HepG2 (cell line): ENCODE measurements around the gene SERINC5. TPM values are rescaled to one million over a fixed set of nuclear protein-coding genes. Genes with fewer than 3 reads are reported as not detected.

ENCODE experiments used
- ATAC-seq: fragments of 200-7000 bp; cut with Tn5 transposase; 3 replicates; pipeline ENCODE4 v1.9.1; 2020; ENCODE audit warnings: mild to moderate bottlenecking, moderate library complexity
- BruUV-seq: library from RNA; stranded (reverse); fragments of 400-500 nt; replicated peaks from 2 replicates; lab custom pipeline; 2021; lab: Mats Ljungman, UMichigan
- CTCF ChIA-PET: fragments of 300-600 bp; formaldehyde crosslinking; extraction: SDS; loops from one replicate; lab custom pipeline; 2021; ENCODE audit warnings: low total read pairs, inconsistent platforms, low intra/inter-chr PET ratio; lab: Yijun Ruan, JAX
- POLR2A ChIA-PET: fragments of 350-600 bp; sonication (Branson Sonifier 250); formaldehyde crosslinking; loops from one replicate; lab custom pipeline; 2020; ENCODE audit warnings: antibody characterized with exemption, inconsistent platforms; lab: Yijun Ruan, JAX
- DNase-seq: peaks from one replicate; pipeline ENCODE4 v3.0.0-alpha.2; 2015; ENCODE audit warnings: low spot score
- FAIRE-seq: peaks from 3 replicates; lab custom pipeline; 2011; peaks lifted over from hg19 to GRCh38; lab: Jason Lieb, UNC
- H2AFZ ChIP-seq: one replicate; pipeline ENCODE4 v1.6.1; 2011; ENCODE audit warnings: low read length, inconsistent platforms
- H3K27ac ChIP-seq: fragments of 300-600 bp; 3 replicates; pipeline ENCODE4 v1.8.0; 2011; ENCODE audit warnings: mixed run types, mild to moderate bottlenecking, mixed read lengths, low read length, inconsistent platforms; ENCODE audit not compliant: insufficient read depth; ENCODE audit errors: extremely low read length
- H3K27me3 ChIP-seq, 2 experiments: fragments of 200-600 bp in 1 of 2; 2 replicates in 1 of 2; 3 replicates in 1 of 2; pipeline versions ENCODE4 v1.6.0 to v1.8.0; 2011; ENCODE audit warnings: low read length in 2 of 2, mild to moderate bottlenecking in 2 of 2, moderate library complexity in 2 of 2, inconsistent platforms in 1 of 2; ENCODE audit not compliant: insufficient read depth in 2 of 2, control insufficient read depth in 1 of 2
- H3K36me3 ChIP-seq, 2 experiments: fragments of 200-600 bp in 1 of 2; replicated peaks in 1 of 2; 2 replicates in 1 of 2; 3 replicates in 1 of 2; pipeline versions ENCODE4 v1.5.1 to v1.8.0; 2011; ENCODE audit warnings: low read length in 2 of 2, inconsistent platforms in 1 of 2; ENCODE audit not compliant: insufficient read depth in 2 of 2, control insufficient read depth in 1 of 2
- H3K4me1 ChIP-seq: 2 replicates; pipeline ENCODE4 v1.5.1; 2012; ENCODE audit warnings: low read length, inconsistent platforms; ENCODE audit not compliant: insufficient read depth
- H3K4me2 ChIP-seq: 2 replicates; pipeline ENCODE4 v1.6.0; 2011; ENCODE audit warnings: low read depth, low read length, inconsistent platforms
- H3K4me3 ChIP-seq, 3 experiments: fragments of 200-600 bp in 1 of 3; sonication (generic), shearing (Covaris generic) in 1 of 3; replicated peaks in 1 of 3; 2 replicates each; pipeline ENCODE4 v1.5.1; 2011 to 2016; ENCODE audit warnings: low read length in 3 of 3, inconsistent platforms in 2 of 3, low read depth in 2 of 3, mild to moderate bottlenecking in 2 of 3, control low read depth in 1 of 3, mixed read lengths in 1 of 3; ENCODE audit not compliant: insufficient read depth in 1 of 3
- H3K79me2 ChIP-seq: one replicate; pipeline ENCODE4 v1.6.1; 2011; ENCODE audit warnings: low read length, inconsistent platforms; ENCODE audit not compliant: insufficient read depth
- H3K9ac ChIP-seq: 2 replicates; pipeline ENCODE4 v1.6.0; 2011; ENCODE audit warnings: mild to moderate bottlenecking, low read depth, low read length, inconsistent platforms; ENCODE audit not compliant: insufficient read depth
- H3K9me3 ChIP-seq: 2 replicates; pipeline ENCODE4 v1.5.1; 2012; ENCODE audit warnings: mild to moderate bottlenecking, low read length
- H4K20me1 ChIP-seq: 2 replicates; pipeline ENCODE4 v1.6.0; 2011; ENCODE audit warnings: inconsistent platforms, mild to moderate bottlenecking, low read length, moderate library complexity; ENCODE audit not compliant: insufficient read depth
- KDM1A ChIP-seq: IDR thresholded peaks from 2 replicates; pipeline ENCODE4 v1.6.1; 2016; ENCODE audit warnings: missing compliant biosample characterization
- NFKB2 ChIP-seq: sonication (generic); formaldehyde crosslinking; IDR thresholded peaks from 2 replicates; pipeline ENCODE4 v1.4.0; 2020; ENCODE audit warnings: missing genetic modification reagents, borderline replicate concordance
- TBX3 ChIP-seq: fragments of 450-650 bp; IDR thresholded peaks from 2 replicates; pipeline ENCODE4 v1.6.1; 2017; ENCODE audit warnings: antibody characterized with exemption, mild to moderate bottlenecking, inconsistent platforms, borderline replicate concordance
- U2AF1 ChIP-seq: fragments of 200-400 bp; formaldehyde crosslinking; optimal IDR thresholded peaks from 2 replicates; pipeline ENCODE3; 2017; ENCODE audit warnings: mild to moderate bottlenecking, low read depth, low read length
- ZFP36L2 ChIP-seq: sonication (generic); formaldehyde crosslinking; IDR thresholded peaks from 2 replicates; pipeline ENCODE4 v1.4.0; 2020; ENCODE audit warnings: missing genetic modification reagents
- ZNF251 ChIP-seq: sonication (generic); formaldehyde crosslinking; IDR thresholded peaks from 2 replicates; pipeline ENCODE4 v1.9.0; 2021; ENCODE audit warnings: mild to moderate bottlenecking, missing genetic modification reagents
- ZNF674 ChIP-seq: sonication (generic); formaldehyde crosslinking; IDR thresholded peaks from 2 replicates; pipeline ENCODE4 v1.5.0; 2020; ENCODE audit warnings: low read depth, mild to moderate bottlenecking, missing genetic modification reagents
- ZSCAN31 ChIP-seq: sonication (generic); formaldehyde crosslinking; IDR thresholded peaks from 2 replicates; pipeline ENCODE4 v1.5.0; 2020; ENCODE audit warnings: low read depth, mild to moderate bottlenecking, missing genetic modification reagents
- WGBS: methylation state at CpG from one replicate; pipeline ENCODE4 v1.1.6; 2017; ENCODE audit warnings: low lambda C conversion rate; 5-methylcytosine and 5-hydroxymethylcytosine counted together
- in situ Hi-C: cut with HindIII; loops from 2 replicates; pipeline ENCODE4 v1.10.0; 2017; ENCODE audit warnings: low pct_unique_long_range_greater_than_20kb; ENCODE audit not compliant: extremely low pct_ligation_motif_present
- intact Hi-C: fragments of 100-400 bp; cut with micrococcal nuclease; formaldehyde crosslinking; loops from one replicate; pipeline ENCODE4 v1.10.0; 2022; ENCODE audit not compliant: unreplicated experiment
- polyA plus RNA-seq, 8 experiments: library from polyadenylated mRNA; depleted of rRNA in 3 of 8; stranded (reverse) in 7 of 8; unstranded in 1 of 8; fragments of >200 nt; fragmentation: Illumina TruSeq in 4 of 8; extraction: Trizol in 4 of 8; gene quantifications; 2 replicates each; pipeline versions ENCODE4 v1.2.1 to v1.2.3, GENCODE V29; 2011 to 2016; ENCODE audit warnings: low read depth in 4 of 8, missing spikeins in 1 of 8, mixed read lengths in 1 of 8; ENCODE audit not compliant: insufficient read depth in 1 of 8
- total RNA-seq, 5 experiments: library from RNA; depleted of rRNA; stranded (reverse); fragments of >200 nt; fragmentation: Illumina TruSeq; extraction: Trizol; gene quantifications; 2 replicates each; pipeline ENCODE4 v1.2.3, GENCODE V29; 2016; ENCODE audit warnings: low read depth in 1 of 5
- TF ChIP-seq, protein P1 (sequence below): sonication (generic); formaldehyde crosslinking; IDR thresholded peaks from 2 replicates; pipeline ENCODE4 v1.9.0; 2021; ENCODE audit warnings: missing genetic modification reagents, borderline replicate concordance
- TF ChIP-seq, protein P2 (sequence below): sonication (generic); formaldehyde crosslinking; IDR thresholded peaks from 2 replicates; pipeline ENCODE4 v1.9.0; 2021; ENCODE audit warnings: missing genetic modification reagents, borderline replicate concordance

The SERINC5 gene
- total and polyA plus RNA-seq, 2 of the 13 experiments (the other 11 are each of a cell fraction or from before 2014, with no cell fraction given): 17.3 to 22.8 TPM

DNA sequence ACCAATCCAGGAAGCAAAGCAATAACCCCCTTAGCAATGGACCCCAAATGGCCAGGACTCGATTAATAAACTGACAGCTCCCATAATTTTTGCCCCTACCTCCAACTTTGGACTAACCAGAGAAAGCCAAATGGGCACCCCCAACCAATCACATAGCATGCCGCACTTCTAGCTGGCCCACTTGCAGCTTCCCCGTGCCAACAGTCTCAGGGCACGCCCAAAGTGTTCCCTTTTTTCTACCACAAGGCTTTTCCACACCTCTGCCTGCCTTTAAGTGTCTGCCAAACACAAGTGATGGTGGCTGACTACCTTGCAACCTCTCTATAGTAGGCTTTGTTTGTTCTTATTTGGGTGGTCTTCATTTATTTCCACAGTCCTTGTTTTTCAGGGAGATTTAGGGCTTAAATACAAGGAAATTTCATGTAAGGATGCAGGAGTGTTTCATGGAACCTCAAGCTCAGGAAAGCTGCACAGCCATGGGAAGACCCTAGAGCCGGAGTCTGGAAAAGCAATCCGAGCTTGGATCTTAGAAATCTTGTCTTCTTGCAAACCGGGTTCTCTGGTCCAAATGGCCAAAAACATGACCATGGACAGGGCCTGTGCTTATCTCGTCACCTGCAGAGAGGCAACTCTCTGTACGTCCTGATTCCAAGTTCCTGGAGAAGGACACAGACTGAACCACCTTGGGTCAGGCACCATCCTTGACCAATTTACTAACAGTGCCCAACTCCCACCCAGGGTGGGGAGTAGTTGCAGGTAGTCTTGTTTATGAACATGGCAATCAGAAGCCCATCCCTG is 131.5 kb downstream of the SERINC5 start (continued):
- no peak for TF ChIP-seq TBX3
- TF ChIP-seq NFKB2 (CRISPR knock-in tag): no peak

DNA sequence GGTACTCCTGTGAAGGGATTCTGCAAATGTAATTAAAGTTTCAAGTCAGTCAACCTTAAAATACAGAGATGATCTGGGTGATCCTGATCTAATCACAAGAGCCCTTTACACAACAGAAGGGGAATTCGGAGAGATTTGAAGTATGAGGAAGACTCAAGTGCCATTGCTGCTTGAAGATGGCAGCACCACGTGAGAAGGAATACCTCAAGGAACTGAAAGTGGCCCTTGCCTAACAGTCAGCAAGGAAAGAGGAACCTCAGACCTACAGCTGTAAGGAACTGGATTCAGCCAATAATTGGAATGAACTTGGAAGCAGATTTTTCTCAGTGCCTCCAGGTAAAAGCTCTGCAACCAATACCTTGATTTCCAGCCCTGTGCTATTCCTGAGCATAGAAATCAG is 133.3 kb downstream of the SERINC5 start:
- no peak for FAIRE-seq
- WGBS: 88% methylated on average over 2 of the region's 2 CpGs
- Histone ChIP-seq H2AFZ (no peak overlapping the region), H3K27ac (no peak overlapping the region), H3K4me3 (no peak overlapping the region), H3K79me2 (no peaks in the 10 kb centered on the region), H4K20me1 (no peaks in the 10 kb centered on the region), H3K9ac (no peak overlapping the region), H3K27me3 (no peaks in the 10 kb centered on the region), H3K9me3 (0 out of 2 replicates have a peak, but pooled peaks cover 4% of the 10 kb centered on the region), H3K4me1 (no peaks in the 10 kb centered on the region), H3K4me2 (no peak overlapping the region), H3K36me3 (no peaks in the 10 kb centered on the region)
- intact Hi-C loops: no loop called here
- no peak for DNase-seq
- ATAC-seq: no peak
- ChIA-PET POLR2A (no interaction called here), CTCF (no interaction called here)
- in situ Hi-C loops: no loop called here
- TF ChIP-seq ZNF251 (CRISPR knock-in tag): no peak
- TF ChIP-seq KDM1A: no peak
- TF ChIP-seq U2AF1: no peak
- no peak for TF ChIP-seq ZSCAN31 (CRISPR knock-in tag)
- TF ChIP-seq ZNF674: no peak
- TF ChIP-seq, protein P1, sequence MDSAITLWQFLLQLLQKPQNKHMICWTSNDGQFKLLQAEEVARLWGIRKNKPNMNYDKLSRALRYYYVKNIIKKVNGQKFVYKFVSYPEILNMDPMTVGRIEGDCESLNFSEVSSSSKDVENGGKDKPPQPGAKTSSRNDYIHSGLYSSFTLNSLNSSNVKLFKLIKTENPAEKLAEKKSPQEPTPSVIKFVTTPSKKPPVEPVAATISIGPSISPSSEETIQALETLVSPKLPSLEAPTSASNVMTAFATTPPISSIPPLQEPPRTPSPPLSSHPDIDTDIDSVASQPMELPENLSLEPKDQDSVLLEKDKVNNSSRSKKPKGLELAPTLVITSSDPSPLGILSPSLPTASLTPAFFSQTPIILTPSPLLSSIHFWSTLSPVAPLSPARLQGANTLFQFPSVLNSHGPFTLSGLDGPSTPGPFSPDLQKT (CRISPR knock-in tag): no peak
- TF ChIP-seq, protein P2, sequence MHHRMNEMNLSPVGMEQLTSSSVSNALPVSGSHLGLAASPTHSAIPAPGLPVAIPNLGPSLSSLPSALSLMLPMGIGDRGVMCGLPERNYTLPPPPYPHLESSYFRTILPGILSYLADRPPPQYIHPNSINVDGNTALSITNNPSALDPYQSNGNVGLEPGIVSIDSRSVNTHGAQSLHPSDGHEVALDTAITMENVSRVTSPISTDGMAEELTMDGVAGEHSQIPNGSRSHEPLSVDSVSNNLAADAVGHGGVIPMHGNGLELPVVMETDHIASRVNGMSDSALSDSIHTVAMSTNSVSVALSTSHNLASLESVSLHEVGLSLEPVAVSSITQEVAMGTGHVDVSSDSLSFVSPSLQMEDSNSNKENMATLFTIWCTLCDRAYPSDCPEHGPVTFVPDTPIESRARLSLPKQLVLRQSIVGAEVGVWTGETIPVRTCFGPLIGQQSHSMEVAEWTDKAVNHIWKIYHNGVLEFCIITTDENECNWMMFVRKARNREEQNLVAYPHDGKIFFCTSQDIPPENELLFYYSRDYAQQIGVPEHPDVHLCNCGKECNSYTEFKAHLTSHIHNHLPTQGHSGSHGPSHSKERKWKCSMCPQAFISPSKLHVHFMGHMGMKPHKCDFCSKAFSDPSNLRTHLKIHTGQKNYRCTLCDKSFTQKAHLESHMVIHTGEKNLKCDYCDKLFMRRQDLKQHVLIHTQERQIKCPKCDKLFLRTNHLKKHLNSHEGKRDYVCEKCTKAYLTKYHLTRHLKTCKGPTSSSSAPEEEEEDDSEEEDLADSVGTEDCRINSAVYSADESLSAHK (CRISPR knock-in tag): no peak
- TF ChIP-seq ZFP36L2: no peak
- no TSS peak for BruUV-seq
